ELR (cell line): ENCODE results near the gene ALG3.

Experiments
- DNase-seq: peaks from one replicate; pipeline ENCODE4 v3.0.0-alpha.2; 2015; ENCODE audit warnings: low read depth

Gene ALG3

DNA sequence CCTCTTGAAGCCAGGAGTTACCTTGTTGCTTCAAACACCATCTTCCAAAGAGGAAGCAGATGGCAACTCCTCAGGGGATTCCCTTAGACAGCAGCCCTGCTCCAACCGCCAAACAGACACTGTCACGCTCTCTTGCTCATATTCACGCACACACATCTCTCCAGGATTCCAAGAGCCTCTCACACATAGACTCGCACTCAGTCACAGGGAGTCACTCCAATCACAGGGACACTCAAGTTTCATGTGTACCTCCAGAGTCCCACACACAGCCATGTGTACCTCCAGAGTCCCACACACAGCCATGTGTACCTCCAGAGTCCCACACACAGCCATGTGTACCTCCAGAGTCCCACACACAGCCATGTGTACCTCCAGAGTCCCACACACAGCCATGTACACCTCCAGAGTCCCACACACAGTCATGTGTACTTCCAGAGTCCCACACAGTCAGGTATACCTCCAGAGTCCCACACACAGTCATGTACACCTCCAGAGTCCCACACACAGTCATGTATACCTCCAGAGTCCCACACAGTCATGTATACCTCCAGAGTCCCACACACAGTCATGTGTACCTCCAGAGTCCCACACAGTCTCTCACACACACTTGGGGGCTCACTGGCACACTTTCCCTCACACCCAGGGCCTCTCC, 13.3 kb downstream of the ALG3 start:
- no peak for DNase-seq

DNA sequence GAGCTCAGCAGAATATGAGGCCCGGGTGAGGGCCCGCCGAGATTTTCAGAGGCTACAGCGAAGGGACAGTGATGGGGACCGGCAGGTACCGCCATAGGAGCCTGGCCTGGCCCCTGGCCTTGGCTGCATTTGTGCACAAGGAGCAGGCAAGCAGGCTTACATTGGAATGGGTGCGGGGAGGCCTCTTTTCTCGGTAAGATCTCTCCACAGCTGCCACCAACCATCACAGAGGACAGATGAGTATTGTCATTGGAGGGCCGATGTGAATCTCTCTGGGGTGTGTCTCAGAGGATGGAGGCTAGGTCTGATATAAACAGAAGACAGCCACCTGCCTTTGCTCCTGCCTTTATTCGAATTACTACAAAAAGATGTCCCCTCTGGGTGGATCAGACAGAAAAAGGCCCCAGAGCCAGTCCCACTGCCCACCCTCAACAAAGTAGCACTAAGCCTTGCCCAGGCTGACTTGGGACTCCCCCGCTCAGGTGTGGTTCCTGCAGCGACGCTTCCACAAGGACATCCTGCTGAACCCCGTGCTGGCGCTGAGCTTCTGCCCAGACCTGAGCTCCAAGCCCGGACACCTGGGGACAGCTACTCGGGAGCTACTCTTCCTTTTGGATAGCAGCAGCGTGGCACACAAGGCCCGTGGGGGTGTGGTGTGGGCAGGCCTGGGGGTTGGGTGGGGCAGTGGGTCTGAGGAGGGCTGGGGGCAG, 13.9 kb downstream of the ALG3 start:
- DNase-seq: no peak

GRCh38 chr3:184234224-184234623, 14.5 kb downstream of the ALG3 start:
- DNase-seq: peak; percentile 91

DNA sequence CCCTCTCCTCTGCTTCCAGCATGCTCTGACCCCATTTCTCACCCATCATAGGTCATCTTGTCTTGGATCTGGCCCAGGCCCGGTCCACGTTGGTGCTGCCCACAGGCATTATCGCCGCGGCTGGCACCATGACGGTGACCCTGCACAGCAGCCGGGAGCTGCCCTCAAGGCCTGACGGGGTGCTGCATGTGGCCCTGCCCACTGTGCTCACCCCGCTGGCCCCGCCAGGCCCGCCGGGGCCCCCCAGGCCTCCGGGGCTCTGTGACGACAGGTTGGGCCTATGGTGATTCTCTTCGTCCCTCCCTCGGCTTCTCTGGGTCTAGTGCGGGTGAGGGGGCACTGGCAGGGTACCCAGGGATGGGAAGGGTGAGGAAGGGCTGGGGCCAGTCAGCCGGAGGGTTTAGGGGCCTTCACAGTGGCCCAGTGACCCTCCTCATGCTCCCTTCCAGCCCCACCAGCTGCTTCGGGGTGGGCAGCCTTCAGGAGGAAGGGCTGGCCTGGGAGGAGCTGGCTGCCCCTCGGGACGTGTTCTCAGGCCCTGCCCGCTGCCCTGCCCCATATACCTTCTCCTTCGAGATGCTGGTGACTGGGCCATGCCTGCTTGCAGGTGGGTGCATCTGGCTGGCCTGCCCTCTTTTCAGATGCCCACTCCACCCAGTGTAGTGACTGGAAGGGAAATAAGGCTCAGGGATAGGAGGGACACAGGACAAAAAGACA, 15.5 kb downstream of the ALG3 start:
- DNase-seq: no peak

DNA sequence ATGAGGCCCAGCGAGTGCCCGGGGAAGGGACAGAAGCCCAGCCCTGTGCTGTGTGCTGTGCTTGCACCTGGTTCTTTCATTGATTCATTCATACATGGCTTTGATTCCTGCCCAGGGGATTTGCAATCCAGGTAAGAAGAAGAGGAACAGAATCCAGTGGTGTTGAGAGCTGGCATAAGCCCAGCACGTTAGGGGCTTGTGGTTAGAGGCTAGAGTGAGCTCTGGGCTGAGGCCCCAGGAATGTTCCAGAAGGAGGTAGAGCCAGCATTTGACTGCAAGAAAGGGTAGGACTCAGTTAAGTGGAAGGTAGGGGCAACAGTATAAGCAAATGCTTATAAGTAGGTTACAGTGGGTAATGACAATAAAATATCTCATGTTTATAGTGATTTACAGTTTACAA, 17.1 kb downstream of the ALG3 start:
- DNase-seq: no peak

- DNase-seq: no peak
Measured at GRCh38 chr3:184230603-184231528, 17.9 kb downstream of the ALG3 start.

DNA sequence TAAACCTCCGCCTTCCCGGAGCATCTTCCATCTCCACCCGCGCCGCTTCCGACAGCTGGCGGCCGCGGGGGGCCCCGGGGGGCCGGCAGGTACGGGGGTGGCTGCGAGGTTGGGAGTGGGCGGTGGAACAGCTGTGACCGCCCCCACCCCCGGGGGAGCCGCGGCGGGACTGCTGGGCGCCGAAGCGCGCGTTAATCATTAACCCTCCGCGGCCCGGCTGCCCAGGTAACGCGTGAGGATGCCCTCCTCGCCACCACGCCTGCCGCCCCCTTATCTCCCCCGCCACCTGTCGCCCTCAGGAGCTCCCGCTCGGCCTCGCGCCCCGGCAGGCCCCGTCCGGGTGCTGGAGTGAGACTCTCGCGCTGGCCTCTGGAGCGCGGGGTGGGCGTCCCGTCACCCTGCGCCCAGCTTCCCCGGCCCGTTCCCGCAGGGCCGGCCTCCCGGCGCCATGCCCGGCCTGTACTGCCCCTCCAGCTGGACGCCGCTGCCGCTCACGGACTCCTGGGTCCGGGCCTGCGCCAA, 18.6 kb downstream of the ALG3 start:
- no peak for DNase-seq

GRCh38 chr3:184229394-184230080, 19.2 kb downstream of the ALG3 start, which contains the start of gene VWA5B2:
VWA5B2 (plus strand) TSS chr3:184229585; CDS start chr3:184230529, 944 bp downstream.
- DNase-seq: peak; percentile 72

DNA sequence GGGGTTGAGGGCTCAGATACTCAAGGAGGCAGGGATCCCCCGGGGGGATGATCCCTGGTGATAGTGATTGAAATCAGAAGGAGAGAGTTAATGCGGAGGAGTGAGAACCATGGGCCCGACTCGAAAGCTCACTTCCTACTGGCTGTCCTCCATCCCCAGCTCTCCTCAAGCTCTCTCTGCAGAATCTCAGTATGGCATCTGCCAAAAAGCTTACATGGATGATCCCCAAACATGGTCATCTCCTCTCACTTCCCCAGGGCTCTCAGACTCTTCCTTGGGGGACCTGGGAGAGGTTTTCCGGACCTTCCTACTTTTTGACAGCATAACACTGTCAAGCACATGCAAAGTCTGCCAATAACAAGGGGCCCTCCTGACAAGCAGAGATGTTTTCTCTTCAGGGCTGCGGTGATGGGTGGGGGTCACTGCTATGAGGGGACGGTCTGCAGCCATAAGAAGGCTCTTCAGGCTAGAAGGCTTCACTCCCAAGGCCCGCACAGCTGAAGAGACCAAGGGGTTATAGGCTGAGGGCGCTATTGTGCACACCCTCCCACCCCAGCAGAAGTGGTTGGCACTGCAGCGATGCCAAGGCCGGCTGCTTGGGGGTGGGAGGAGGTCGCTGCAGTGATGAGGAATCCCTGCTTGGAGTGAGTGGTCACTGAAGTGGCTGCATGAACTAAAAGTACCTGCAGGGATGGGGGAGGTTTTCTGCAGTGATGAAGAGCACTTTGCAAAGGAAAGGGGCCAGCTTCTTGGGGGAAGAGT, 20.2 kb downstream of the ALG3 start:
- DNase-seq: no peak

- DNase-seq: peak; percentile 47
Measured at GRCh38 chr3:184227481-184227935, 21.3 kb downstream of the ALG3 start.

DNA sequence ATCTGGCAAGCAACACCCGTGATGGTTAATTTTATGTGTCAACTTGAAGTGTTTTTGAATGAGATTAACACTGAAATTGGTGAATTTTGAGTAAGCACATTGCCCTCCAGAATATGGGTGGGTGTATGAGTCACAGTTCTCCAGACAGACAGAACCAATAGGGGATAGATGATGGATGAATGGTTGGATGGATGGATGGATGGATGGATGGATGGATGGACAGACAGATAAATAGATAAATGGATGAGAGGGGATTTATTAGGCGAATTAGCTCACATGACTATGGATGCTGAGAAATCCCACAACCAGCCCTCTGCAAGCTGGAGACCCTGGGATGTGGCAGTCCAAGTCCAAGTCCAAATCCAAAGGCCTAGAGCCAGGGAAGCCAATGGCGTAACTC, 24.8 kb downstream of the ALG3 start:
- no peak for DNase-seq

DNA sequence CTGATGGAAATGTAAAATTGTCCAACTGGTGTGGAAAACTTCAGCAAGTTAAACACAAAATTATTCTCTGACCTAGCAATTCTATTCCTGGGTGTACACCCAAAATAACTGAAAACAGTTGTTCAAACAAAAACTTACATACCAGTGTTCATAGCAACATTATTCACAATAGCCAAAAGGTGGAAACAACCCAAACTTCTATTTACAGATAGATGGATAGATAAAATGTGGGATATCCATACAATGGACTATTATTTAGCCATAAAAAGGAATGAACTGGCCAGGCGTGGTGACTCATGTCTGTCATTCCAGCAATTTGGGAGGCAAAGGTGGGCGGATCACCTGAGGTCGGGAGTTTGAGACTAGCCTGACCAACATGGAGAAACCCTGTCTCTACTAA, 26.2 kb downstream of the ALG3 start:
- no peak for DNase-seq

- DNase-seq: no peak
Measured at GRCh38 chr3:184218814-184219213, 29.9 kb downstream of the ALG3 start.

DNA sequence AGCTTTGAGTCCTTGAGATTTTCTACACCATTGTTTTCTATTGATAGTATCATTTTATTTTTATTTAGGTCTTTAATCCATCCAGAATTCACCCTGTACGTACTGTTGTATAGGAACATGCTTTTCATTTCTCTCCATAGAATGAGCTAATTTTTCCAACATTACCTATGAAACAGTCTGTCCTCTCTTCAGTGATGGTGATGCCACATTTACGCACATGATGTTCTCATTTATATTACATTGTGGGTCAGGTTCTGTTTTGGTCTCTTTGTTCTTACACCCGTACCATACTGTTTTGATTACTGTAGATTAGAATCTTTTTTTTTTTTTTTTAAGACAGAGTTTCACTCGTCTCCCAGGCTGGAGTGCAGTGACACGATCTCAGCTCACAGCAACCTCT, 37.0 kb downstream of the ALG3 start:
- no peak for DNase-seq

DNA sequence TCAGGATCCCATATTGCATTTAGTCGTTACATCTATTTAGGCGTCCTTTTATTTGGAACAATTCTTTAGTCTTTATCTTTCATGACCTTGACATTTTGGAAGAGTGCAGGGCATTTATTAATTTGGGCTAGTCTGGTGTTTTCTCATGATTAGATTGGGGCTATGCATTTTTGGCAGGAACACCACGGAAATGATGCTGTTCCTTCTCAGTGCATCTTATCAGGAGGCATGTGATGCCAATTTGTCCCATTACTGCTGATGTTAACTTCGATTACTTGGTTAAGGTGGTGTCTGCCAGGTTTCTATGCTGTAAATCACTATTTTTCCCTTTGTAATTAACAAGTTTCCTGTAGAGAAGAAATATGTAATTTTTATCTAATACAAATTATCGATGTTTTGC, 37.5 kb downstream of the ALG3 start:
- no peak for DNase-seq

DNA sequence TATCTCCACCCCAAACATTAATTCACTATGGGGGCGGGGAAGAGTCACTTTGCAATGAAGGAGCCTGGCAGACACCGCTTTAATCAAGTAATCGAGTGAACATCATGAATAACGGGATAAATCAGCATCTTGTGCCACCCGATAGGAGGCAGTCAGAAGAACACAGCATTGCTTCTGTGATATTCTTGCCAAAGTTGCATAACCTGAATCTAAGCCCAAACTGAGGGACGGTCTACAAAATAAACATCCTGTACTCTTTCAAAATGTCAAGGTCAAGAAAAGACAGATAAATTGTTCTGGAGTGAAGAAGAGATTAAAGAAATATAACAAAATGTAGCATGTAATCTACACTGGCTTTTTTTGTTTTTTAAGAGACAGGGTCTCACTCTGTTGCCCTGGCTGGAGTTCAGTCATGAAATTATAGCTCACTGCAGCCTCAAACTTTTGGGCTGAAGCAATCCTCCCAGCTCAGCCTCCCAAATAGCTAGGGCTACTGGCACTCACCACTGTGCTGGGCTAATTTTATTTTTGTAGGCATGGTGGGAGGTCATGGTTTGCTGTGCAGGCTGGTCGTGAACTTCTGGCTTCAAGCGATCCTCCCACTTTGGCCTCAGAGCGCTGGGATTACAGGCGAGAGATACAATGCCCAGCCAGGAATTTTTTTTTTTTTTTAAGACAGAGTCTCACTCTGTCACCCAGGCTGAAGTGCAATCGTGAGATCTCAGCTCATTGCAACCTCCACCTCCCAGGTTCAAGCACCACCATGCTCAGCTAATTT, 39.4 kb downstream of the ALG3 start:
- no peak for DNase-seq

GRCh38 chr3:184203526-184203925, 45.2 kb downstream of the ALG3 start:
- DNase-seq: no peak

DNA sequence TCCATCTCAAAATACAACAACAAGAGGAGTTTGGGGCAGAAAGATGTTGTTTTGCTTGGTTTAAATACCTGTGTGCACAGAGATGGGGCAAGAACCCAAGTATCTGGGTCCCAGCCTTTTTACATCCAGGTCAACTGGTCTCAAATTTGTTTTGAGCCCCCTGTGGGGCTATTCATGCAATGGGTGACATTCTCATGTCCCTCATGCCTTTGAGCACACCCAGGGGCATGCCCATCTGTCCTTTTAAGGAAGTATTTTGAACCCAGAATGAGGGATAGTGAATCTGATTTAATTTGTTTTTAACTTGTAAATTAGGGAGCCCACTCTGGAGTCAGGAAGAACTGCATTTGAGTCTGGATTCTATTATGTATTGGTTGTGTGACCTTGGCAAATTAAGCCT, 47.9 kb downstream of the ALG3 start:
- no peak for DNase-seq

DNA sequence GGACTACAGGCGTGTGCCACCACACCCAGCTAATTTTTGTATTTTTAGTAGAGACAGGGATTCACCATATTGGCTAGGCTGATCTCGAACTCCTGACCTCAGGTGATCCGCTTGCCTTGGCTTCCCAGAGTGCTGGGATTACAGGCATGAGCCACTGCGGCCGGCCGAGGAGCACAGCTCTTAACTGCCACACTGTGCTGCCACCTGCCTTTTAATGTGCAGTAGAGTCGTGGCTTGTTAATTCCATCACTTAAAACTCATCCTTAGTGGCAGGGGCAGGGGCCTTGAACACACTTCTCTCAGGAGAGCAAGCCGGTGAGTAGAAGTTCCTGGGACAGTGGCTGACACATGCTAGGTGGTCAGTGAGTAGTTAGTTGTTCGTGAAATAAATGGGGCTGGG, 50.3 kb downstream of the ALG3 start:
- no peak for DNase-seq

GRCh38 chr3:184196536-184196935, 52.2 kb downstream of the ALG3 start:
- no peak for DNase-seq
